Mesothelial cell of epicardium (in vitro differentiated cells): ENCODE measurements around the gene HECTD4. TPM values are rescaled to one million over a fixed set of nuclear protein-coding genes. Genes with fewer than 3 reads are reported as not detected.
"Not testable (repeated sequence)": the region's sequence is repeated elsewhere in the genome, so short reads cannot be mapped to it uniquely, and the experiment has no call there.

ENCODE experiments used
- DNase-seq, 2 experiments: peaks; one replicate each; pipeline ENCODE4 v3.0.0; 2021; ENCODE audit warnings: low spot score in 2 of 2; ENCODE audit not compliant: unreplicated experiment in 2 of 2
- H3K27ac Mint-ChIP-seq: 2 replicates; pipeline ENCODE4 v1.8.0; 2021; ENCODE audit warnings: mixed read lengths
- H3K27me3 Mint-ChIP-seq: 2 replicates; pipeline ENCODE4 v1.8.0; 2021; ENCODE audit warnings: low read depth, mixed read lengths
- H3K36me3 Mint-ChIP-seq: 2 replicates; pipeline ENCODE4 v1.8.0; 2021; ENCODE audit warnings: mixed read lengths
- H3K4me1 Mint-ChIP-seq: 2 replicates; pipeline ENCODE4 v1.8.0; 2021; ENCODE audit warnings: mixed read lengths
- H3K4me3 Mint-ChIP-seq: 2 replicates; pipeline ENCODE4 v1.8.0; 2021; ENCODE audit warnings: mild to moderate bottlenecking, moderate library complexity, mixed read lengths
- H3K9me3 Mint-ChIP-seq: 2 replicates; pipeline ENCODE4 v1.8.0; 2021; ENCODE audit warnings: mixed read lengths
- microRNA-seq: library from miRNA; unstranded; fragments of <30 nt; microRNA quantifications from one replicate; pipeline ENCODE4 v1.2.0, GENCODE V29; 2021; ENCODE audit warnings: inconsistent platforms, mixed read lengths
- total RNA-seq: library from RNA; stranded (reverse); gene quantifications from 3 replicates; pipeline ENCODE4 v1.2.1, GENCODE V29; 2021
- TF ChIP-seq, protein P1 (sequence below): fragments of 200-600 bp; sonication (generic); IDR thresholded peaks from one replicate; pipeline ENCODE4 v1.5.0; 2021; ENCODE audit warnings: antibody characterized with exemption; ENCODE audit not compliant: unreplicated experiment

The HECTD4 gene
- total RNA-seq, 1 donor from 2014 or later: 89.8 TPM

DNA sequence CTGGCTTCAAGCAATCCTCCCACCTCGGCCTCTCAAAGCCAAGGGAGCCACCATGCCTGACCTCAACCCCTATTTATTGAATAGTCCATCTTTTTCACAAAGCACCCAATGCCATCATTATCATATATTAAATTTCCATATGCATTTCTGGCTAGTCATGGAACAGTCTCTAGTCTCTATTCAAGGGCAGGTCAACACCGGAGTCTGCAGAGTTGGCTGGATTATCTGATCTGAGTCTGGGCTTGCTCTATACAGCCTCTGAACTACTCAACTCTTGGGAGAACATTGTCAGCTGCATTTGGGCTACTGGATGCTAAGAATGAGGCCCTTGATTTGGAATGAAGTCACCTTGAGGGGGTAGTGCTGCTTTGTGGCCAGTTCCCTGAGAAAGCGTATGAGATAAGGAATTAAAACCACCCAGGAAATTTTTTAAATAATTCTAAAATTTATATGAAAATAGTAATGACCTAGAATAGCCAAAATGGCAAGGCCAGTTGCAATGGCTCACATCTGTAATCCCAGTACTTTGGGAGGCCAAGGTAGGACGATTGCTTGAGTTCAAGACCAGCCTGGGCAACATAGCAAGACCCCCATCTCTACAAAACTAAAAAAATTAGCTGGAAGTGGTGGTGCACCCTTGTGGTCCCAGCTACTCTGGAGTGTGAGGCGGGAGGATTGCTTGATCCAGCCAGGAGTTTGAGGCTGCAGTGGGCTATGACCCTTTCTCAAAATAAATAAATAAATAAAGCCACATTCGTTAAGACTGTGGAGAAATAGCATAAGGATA lies 266.8 kb downstream of the HECTD4 start:
- H3K36me3 Mint-ChIP-seq: no peaks in the 10 kb centered on the region
- peaks cover 10% of the 10 kb centered on the region for H3K4me1 Mint-ChIP-seq
- no peak for DNase-seq
- H3K9me3 Mint-ChIP-seq: no peaks in the 10 kb centered on the region
- H3K4me3 Mint-ChIP-seq: no peak overlapping the region
- H3K27me3 Mint-ChIP-seq: no peaks in the 10 kb centered on the region
- no peak overlapping the region for H3K27ac Mint-ChIP-seq
- TF ChIP-seq, protein P1, sequence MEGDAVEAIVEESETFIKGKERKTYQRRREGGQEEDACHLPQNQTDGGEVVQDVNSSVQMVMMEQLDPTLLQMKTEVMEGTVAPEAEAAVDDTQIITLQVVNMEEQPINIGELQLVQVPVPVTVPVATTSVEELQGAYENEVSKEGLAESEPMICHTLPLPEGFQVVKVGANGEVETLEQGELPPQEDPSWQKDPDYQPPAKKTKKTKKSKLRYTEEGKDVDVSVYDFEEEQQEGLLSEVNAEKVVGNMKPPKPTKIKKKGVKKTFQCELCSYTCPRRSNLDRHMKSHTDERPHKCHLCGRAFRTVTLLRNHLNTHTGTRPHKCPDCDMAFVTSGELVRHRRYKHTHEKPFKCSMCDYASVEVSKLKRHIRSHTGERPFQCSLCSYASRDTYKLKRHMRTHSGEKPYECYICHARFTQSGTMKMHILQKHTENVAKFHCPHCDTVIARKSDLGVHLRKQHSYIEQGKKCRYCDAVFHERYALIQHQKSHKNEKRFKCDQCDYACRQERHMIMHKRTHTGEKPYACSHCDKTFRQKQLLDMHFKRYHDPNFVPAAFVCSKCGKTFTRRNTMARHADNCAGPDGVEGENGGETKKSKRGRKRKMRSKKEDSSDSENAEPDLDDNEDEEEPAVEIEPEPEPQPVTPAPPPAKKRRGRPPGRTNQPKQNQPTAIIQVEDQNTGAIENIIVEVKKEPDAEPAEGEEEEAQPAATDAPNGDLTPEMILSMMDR: no peak

DNA sequence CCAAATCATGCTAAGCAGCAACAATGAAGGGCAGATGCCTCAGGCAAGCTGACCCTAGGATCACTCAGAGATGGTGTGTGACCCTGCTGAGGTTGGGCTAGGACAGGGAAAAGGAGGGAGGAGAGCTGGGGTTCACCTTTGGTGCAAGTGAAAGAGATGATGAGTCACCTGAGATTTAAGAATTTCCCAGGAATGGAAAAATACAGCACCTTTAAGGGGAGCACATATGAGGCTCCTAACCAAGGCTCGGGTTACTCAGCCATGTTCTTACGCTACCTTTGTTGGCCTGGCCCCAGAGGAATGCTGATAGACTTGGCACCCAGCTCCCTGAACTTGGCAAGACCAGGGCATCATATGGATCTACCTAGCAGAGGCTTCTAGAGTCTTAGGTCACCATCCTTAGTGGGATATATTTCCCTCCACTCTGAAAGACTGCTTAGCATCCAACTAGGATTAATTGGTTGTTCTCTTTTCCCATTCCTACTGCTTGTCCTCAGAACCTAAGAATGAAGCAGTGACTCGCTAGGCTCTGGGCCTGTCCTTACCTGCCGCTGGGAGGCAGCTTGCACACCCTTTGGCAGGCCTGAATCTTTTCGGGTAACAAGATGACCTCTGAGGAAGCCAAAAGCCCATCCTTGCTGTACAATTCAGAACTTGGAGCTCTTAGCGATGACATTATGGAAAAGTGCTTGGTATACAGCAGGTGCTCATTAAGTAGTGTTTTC lies 269.7 kb downstream of the HECTD4 start:
- TF ChIP-seq, protein P1: no peak
- Mint-ChIP-seq H3K27me3 (no peaks in the 10 kb centered on the region), H3K9me3 (no peaks in the 10 kb centered on the region), H3K36me3 (no peaks in the 10 kb centered on the region), H3K4me1 (peaks cover 16% of the 10 kb centered on the region), H3K27ac (no peak overlapping the region), H3K4me3 (no peak overlapping the region)
- DNase-seq: no peak

DNA sequence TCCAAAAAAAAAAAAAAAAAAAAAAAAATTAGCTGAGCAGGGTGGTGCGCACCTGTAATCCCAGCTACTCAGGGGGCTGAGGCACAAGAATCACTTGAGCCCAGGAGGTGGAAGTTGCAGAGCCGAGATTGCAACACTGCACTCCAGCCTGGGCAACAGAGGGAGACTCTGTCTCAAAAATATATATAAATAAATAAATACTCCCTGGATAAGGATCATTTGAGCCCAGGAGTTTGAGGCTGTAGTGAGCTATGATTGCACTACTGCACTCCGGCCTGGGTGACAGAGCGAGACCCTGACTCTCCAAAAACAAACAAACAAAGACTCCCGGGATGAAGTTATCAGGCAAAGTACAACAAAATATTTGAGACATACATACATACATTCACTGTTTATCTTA lies 270.3 kb downstream of the HECTD4 start:
- TF ChIP-seq, protein P1: no peak
- Mint-ChIP-seq H3K27me3 (no peaks in the 10 kb centered on the region), H3K36me3 (no peaks in the 10 kb centered on the region), H3K4me1 (peaks cover 20% of the 10 kb centered on the region), H3K4me3 (no peak overlapping the region), H3K27ac (peak overlapping the region; percentile 61), H3K9me3 (no peaks in the 10 kb centered on the region)
- no peak for DNase-seq

- not testable (repeated sequence) for H3K36me3 Mint-ChIP-seq, DNase-seq, H3K4me3 Mint-ChIP-seq, H3K9me3 Mint-ChIP-seq, H3K27me3 Mint-ChIP-seq
- Mint-ChIP-seq H3K27ac (peak overlapping the region; percentile 20), H3K4me1 (peaks cover 19% of the 10 kb centered on the region)
Observed at GRCh38 chr12:112110787-112111662, 271.2 kb downstream of the HECTD4 start.

Small RNA genes lying within 50 kb of the gene (microRNA-seq; reads per million reads assigned to microRNA genes)
- not detected for gene MIR6861

Other genes starting within 250 kb of the HECTD4 start
- gene RPL6, start 27.2 kb upstream of the HECTD4 start, total RNA-seq: 1,628 to 1,718 TPM (median 1,717 TPM) in 3 replicates
- 75.6 to 86.3 TPM (median 81.1 TPM) in 3 replicates for gene PTPN11, start 36.5 kb upstream of the HECTD4 start, total RNA-seq